H9 (cell line): Measurements from ENCODE around the gene NOX1. TPM values are rescaled to one million over a fixed set of nuclear protein-coding genes. Genes with fewer than 3 reads are reported as not detected.

Experiments
- DNase-seq: peaks from one replicate; pipeline ENCODE4 v3.0.0-alpha.2; 2017
- H2AFZ ChIP-seq: one replicate; pipeline ENCODE4 v1.6.1; 2013; ENCODE audit warnings: mild to moderate bottlenecking, low read length, control low read depth, moderate library complexity
- H2AK5ac ChIP-seq: 2 replicates; pipeline ENCODE4 v1.6.1; 2013; ENCODE audit warnings: low read length, control low read depth, mixed read lengths; ENCODE audit not compliant: insufficient read length
- H2BK120ac ChIP-seq: one replicate; pipeline ENCODE4 v1.6.1; 2013; ENCODE audit warnings: low read depth, mild to moderate bottlenecking, low read length, control low read depth, inconsistent platforms; ENCODE audit not compliant: poor library complexity, severe bottlenecking
- H2BK12ac ChIP-seq: 2 replicates; pipeline ENCODE4 v1.6.1; 2013; ENCODE audit warnings: low read length, control low read depth, mixed read lengths, low read depth; ENCODE audit not compliant: insufficient read length
- H2BK15ac ChIP-seq: 2 replicates; pipeline ENCODE4 v1.6.1; 2013; ENCODE audit warnings: low read depth, low read length, control low read depth
- H2BK20ac ChIP-seq: one replicate; pipeline ENCODE4 v1.6.1; 2013; ENCODE audit warnings: low read depth, mild to moderate bottlenecking, low read length, control low read depth, inconsistent platforms; ENCODE audit not compliant: poor library complexity, severe bottlenecking
- H2BK5ac ChIP-seq: 2 replicates; pipeline ENCODE4 v1.6.1; 2013; ENCODE audit warnings: low read length, control low read depth, mixed read lengths; ENCODE audit not compliant: insufficient read length
- H3K14ac ChIP-seq: 2 replicates; pipeline ENCODE4 v1.6.1; 2013; ENCODE audit warnings: low read length, control low read depth; ENCODE audit not compliant: insufficient read depth
- H3K18ac ChIP-seq: 2 replicates; pipeline ENCODE4 v1.6.1; 2013; ENCODE audit warnings: low read depth, mild to moderate bottlenecking, mixed read lengths, low read length, control low read depth; ENCODE audit not compliant: insufficient read length
- H3K23ac ChIP-seq: 2 replicates; pipeline ENCODE4 v1.6.1; 2013; ENCODE audit warnings: low read length, control low read depth, mixed read lengths, low read depth; ENCODE audit not compliant: insufficient read length
- H3K23me2 ChIP-seq: 2 replicates; pipeline ENCODE4 v1.6.1; 2013; ENCODE audit warnings: low read depth, mild to moderate bottlenecking, mixed read lengths, low read length, control low read depth; ENCODE audit not compliant: insufficient read length, poor library complexity, severe bottlenecking
- H3K27ac ChIP-seq: 2 replicates; pipeline ENCODE4 v1.5.1; 2013; ENCODE audit warnings: low read length, control low read depth, mixed read lengths, low read depth; ENCODE audit not compliant: insufficient read length
- H3K27me3 ChIP-seq: 2 replicates; pipeline ENCODE4 v1.6.1; 2013; ENCODE audit warnings: low read length, control low read depth, inconsistent platforms; ENCODE audit not compliant: insufficient read depth
- H3K4ac ChIP-seq: 2 replicates; pipeline ENCODE4 v1.6.1; 2013; ENCODE audit warnings: low read depth, mild to moderate bottlenecking, control low read depth, inconsistent platforms, low read length, moderate library complexity
- H3K4me1 ChIP-seq: 2 replicates; pipeline ENCODE4 v1.6.1; 2013; ENCODE audit warnings: low read length, control low read depth, inconsistent platforms; ENCODE audit not compliant: insufficient read depth
- H3K4me2 ChIP-seq: 2 replicates; pipeline ENCODE4 v1.6.1; 2013; ENCODE audit warnings: low read length, control low read depth, mixed read lengths; ENCODE audit not compliant: insufficient read length, insufficient read depth
- H3K56ac ChIP-seq: 2 replicates; pipeline ENCODE4 v1.6.1; 2013; ENCODE audit warnings: low read depth, mild to moderate bottlenecking, mixed read lengths, low read length, control low read depth; ENCODE audit not compliant: insufficient read length
- H3K79me1 ChIP-seq: 2 replicates; pipeline ENCODE4 v1.6.1; 2013; ENCODE audit warnings: low read depth, mild to moderate bottlenecking, moderate library complexity, low read length, control low read depth, inconsistent platforms; ENCODE audit not compliant: insufficient read depth, poor library complexity, severe bottlenecking
- H3K79me2 ChIP-seq: 2 replicates; pipeline ENCODE4 v1.6.1; 2013; ENCODE audit warnings: low read length, control low read depth, inconsistent platforms; ENCODE audit not compliant: insufficient read depth
- H3K9ac ChIP-seq: 2 replicates; pipeline ENCODE4 v1.6.1; 2013; ENCODE audit warnings: low read length, control low read depth, mixed read lengths; ENCODE audit not compliant: insufficient read length; ENCODE audit errors: extremely low read depth
- H3K9me3 ChIP-seq: one replicate; pipeline ENCODE4 v1.6.1; 2013; ENCODE audit warnings: low read depth, low read length, inconsistent platforms; ENCODE audit not compliant: control insufficient read depth
- H3T11ph ChIP-seq: one replicate; pipeline ENCODE4 v1.6.1; 2013; ENCODE audit warnings: mild to moderate bottlenecking, low read length, control low read depth, inconsistent platforms
- H4K20me1 ChIP-seq: one replicate; pipeline ENCODE4 v1.6.1; 2013; ENCODE audit not compliant: control insufficient read depth, insufficient read length, insufficient read depth
- H4K5ac ChIP-seq: 2 replicates; pipeline ENCODE4 v1.6.1; 2013; ENCODE audit warnings: low read depth, mild to moderate bottlenecking, mixed read lengths, low read length, control low read depth; ENCODE audit not compliant: insufficient read length
- H4K8ac ChIP-seq: replicated peaks from 2 replicates; pipeline ENCODE4 v1.6.1; 2013; ENCODE audit warnings: low read length, control low read depth, mixed read lengths, low read depth; ENCODE audit not compliant: insufficient read length
- H4K91ac ChIP-seq: 2 replicates; pipeline ENCODE4 v1.6.1; 2013; ENCODE audit warnings: low read depth, mild to moderate bottlenecking, moderate library complexity, mixed read lengths, low read length, control low read depth; ENCODE audit not compliant: insufficient read length
- H3K27ac Mint-ChIP-seq, 3 experiments: 2 replicates in 2 of 3; 3 replicates in 1 of 3; pipeline ENCODE4 v1.8.0; 2020 to 2021; ENCODE audit warnings: mixed read lengths in 3 of 3, mild to moderate bottlenecking in 1 of 3, moderate library complexity in 1 of 3
- H3K27me3 Mint-ChIP-seq: 2 replicates; pipeline ENCODE4 v1.8.0; 2021; ENCODE audit warnings: low read depth, mild to moderate bottlenecking, moderate library complexity, mixed read lengths
- H3K36me3 Mint-ChIP-seq, 3 experiments: 2 replicates in 2 of 3; 3 replicates in 1 of 3; pipeline ENCODE4 v1.8.0; 2020 to 2021; ENCODE audit warnings: low read depth in 3 of 3, mixed read lengths in 3 of 3; ENCODE audit not compliant: insufficient read depth in 1 of 3
- H3K4me1 Mint-ChIP-seq, 2 experiments: 2 replicates each; pipeline ENCODE4 v1.8.0; 2020; ENCODE audit warnings: mixed read lengths in 2 of 2
- H3K4me3 Mint-ChIP-seq, 2 experiments: 2 replicates in 1 of 2; 3 replicates in 1 of 2; pipeline ENCODE4 v1.8.0; 2020 to 2021; ENCODE audit warnings: mild to moderate bottlenecking in 2 of 2, mixed read lengths in 2 of 2, moderate library complexity in 1 of 2
- H3K9me3 Mint-ChIP-seq, 2 experiments: 2 replicates in 1 of 2; 3 replicates in 1 of 2; pipeline ENCODE4 v1.8.0; 2020; ENCODE audit warnings: mild to moderate bottlenecking in 2 of 2, mixed read lengths in 2 of 2, moderate library complexity in 1 of 2
- WGBS: extraction: QIAGEN DNeasy Blood & Tissue Kit; methylation state at CpG from one replicate; pipeline ENCODE4 v1.1.7; 2013; ENCODE audit warnings: missing lambda C conversion rate, low lambda C conversion rate, mixed read lengths; ENCODE audit not compliant: insufficient read length; ENCODE audit errors: extremely low coverage; 5-methylcytosine and 5-hydroxymethylcytosine counted together
- total RNA-seq: library from RNA; stranded (reverse); gene quantifications from 2 replicates; pipeline ENCODE4 v1.2.1, GENCODE V29; 2021
- TF ChIP-seq, protein P1 (sequence below): fragments of 200-600 bp; sonication (generic); conservative IDR thresholded peaks from 3 replicates; pipeline ENCODE4 v1.8.0; 2021; ENCODE audit warnings: antibody characterized with exemption, mild to moderate bottlenecking

Gene NOX1
- total RNA-seq, 1 experiment from 2014 or later = not detected

DNA sequence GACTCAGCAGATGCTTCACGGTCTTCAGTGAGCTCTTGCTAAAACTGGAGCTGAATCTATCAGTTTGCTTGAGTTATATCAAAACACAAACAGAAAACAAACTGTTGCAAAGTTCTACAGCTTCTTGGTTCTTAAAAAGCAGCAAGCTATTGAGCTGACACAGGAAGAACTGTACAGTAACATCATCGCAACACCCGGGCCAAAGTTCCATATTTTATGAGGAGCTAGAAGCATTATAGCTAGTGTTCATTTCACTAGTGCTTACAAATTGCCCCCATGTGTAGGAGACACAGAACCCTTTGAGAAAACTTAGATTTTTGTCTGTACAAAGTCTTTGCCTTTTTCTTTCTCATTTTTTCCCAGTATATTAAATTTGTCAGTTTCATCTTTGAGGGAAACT lies 71.3 kb downstream of the NOX1 start:
- WGBS = no CpG with 5 or more reads among the region's 3 CpGs
- peaks cover 2 to 6% of the 10 kb centered on the region in 2 experiments; a peak in 3 of 4 replicates for H3K4me1 Mint-ChIP-seq

More for the DNA sequence above, 71.3 kb downstream of the NOX1 start:
- no peak for DNase-seq
- Histone ChIP-seq H2BK5ac (no peak overlapping the region), H3K9me3 (peaks cover 25% of the 10 kb centered on the region), H4K8ac (no peak overlapping the region), H3K23ac (no peak overlapping the region), H3K4me1 (no peaks in the 10 kb centered on the region), H2AK5ac (no peak overlapping the region), H2BK15ac (no peak overlapping the region), H3K14ac (no peak overlapping the region), H3K18ac (no peak overlapping the region), H4K20me1 (no peaks in the 10 kb centered on the region), H3K56ac (no peak overlapping the region), H3K4me2 (no peak overlapping the region), H3K23me2 (no peaks in the 10 kb centered on the region), H2BK12ac (no peak overlapping the region), H3K27ac (no peak overlapping the region), H3K9ac (no peak overlapping the region), H2AFZ (no peak overlapping the region), H3K27me3 (no peaks in the 10 kb centered on the region), H3T11ph (no peak overlapping the region), H3K79me1 (no peaks in the 10 kb centered on the region), H4K91ac (no peak overlapping the region), H4K5ac (no peak overlapping the region), H3K79me2 (no peaks in the 10 kb centered on the region), H3K4ac (no peak overlapping the region), H2BK20ac (no peak overlapping the region), H2BK120ac (no peak overlapping the region)
- Mint-ChIP-seq H3K9me3 (peaks cover 60 to 64% of the 10 kb centered on the region in 2 experiments), H3K36me3 (peaks cover 0 to 2% (median 2%) of the 10 kb centered on the region in 3 experiments; a peak in 2 of 7 replicates), H3K27ac (no peak overlapping the region), H3K27me3 (peaks cover 17% of the 10 kb centered on the region), H3K4me3 (no peak overlapping the region)
- TF ChIP-seq, protein P1, sequence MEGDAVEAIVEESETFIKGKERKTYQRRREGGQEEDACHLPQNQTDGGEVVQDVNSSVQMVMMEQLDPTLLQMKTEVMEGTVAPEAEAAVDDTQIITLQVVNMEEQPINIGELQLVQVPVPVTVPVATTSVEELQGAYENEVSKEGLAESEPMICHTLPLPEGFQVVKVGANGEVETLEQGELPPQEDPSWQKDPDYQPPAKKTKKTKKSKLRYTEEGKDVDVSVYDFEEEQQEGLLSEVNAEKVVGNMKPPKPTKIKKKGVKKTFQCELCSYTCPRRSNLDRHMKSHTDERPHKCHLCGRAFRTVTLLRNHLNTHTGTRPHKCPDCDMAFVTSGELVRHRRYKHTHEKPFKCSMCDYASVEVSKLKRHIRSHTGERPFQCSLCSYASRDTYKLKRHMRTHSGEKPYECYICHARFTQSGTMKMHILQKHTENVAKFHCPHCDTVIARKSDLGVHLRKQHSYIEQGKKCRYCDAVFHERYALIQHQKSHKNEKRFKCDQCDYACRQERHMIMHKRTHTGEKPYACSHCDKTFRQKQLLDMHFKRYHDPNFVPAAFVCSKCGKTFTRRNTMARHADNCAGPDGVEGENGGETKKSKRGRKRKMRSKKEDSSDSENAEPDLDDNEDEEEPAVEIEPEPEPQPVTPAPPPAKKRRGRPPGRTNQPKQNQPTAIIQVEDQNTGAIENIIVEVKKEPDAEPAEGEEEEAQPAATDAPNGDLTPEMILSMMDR = no peak
